ENCODE results near the gene ALCAM. TPM values are rescaled to one million over a fixed set of nuclear protein-coding genes. Genes with fewer than 3 reads are reported as not detected.

The ALCAM gene
- total RNA-seq, 1 donor: 139 TPM

DNA sequence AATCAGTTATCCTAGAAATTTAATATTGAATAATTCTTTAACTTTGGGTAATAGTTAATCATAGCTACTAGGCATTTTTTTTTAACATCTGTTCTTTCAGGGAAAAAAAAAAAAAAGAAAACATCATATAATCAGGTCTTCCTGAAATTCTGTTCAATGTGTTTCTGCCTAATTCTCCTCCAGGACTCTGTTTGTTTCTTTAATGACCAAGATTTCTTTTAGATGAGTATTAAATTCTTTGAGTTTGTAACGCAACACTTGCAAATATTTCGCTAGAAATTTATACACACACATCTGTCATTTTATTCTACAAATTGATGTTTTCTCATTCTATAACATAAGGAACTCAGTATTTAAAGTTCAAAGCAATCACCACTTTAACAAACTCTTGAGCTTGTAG, 56.7 kb downstream of the ALCAM start:
- no peak overlapping the region for H3K4me3 ChIP-seq (ENCODE audit: low read depth, low read length)
- no peak for DNase-seq (ENCODE audit: low read depth)
- TF ChIP-seq, protein P1, sequence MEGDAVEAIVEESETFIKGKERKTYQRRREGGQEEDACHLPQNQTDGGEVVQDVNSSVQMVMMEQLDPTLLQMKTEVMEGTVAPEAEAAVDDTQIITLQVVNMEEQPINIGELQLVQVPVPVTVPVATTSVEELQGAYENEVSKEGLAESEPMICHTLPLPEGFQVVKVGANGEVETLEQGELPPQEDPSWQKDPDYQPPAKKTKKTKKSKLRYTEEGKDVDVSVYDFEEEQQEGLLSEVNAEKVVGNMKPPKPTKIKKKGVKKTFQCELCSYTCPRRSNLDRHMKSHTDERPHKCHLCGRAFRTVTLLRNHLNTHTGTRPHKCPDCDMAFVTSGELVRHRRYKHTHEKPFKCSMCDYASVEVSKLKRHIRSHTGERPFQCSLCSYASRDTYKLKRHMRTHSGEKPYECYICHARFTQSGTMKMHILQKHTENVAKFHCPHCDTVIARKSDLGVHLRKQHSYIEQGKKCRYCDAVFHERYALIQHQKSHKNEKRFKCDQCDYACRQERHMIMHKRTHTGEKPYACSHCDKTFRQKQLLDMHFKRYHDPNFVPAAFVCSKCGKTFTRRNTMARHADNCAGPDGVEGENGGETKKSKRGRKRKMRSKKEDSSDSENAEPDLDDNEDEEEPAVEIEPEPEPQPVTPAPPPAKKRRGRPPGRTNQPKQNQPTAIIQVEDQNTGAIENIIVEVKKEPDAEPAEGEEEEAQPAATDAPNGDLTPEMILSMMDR (IDR thresholded peaks at IDR 0.05; ENCODE audit: insufficient read depth, low read depth, low read length): no peak

DNA sequence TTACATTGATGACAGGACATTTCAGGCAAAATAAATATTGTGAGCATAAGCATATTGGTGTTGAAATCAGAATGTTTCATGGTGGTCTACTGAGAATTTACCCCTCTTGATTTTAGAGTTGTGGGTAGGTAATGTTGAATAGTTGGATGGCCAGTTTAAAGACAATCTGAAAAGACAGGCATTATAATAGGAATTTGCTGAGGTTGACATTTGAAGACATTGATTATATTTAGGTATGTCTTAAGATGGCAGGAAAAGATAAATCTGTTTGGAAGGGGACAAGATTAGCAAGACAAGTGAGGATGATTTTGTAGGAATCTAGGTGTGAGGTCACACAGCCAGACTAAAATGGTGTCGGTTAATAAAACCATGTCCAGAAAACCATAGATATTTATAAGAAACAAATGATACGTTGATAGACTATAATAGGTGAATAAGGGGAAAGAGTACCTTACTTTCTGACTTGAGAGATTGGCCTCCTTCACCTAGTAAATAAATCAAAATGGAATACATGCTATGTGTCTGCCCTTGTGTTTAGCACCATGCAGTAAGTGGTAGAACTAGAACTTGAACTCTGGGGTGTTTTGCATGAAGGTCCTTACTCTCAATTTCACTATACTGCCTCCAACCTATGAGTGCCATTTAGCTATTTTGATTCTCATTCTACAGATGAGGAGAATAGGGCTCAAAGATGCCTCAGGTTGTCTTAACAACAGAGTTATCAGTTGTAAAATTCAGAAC, 57.9 kb downstream of the ALCAM start:
- DNase-seq (ENCODE audit: low read depth): no peak
- TF ChIP-seq, protein P1 (IDR thresholded peaks at IDR 0.05; ENCODE audit: insufficient read depth, low read depth, low read length): no peak
- H3K4me3 ChIP-seq (ENCODE audit: low read depth, low read length): no peak overlapping the region

GRCh38 chr3:105425153-105425502, 58.4 kb downstream of the ALCAM start:
- TF ChIP-seq, protein P1 (IDR thresholded peaks at IDR 0.05; ENCODE audit: insufficient read depth, low read depth, low read length): no peak
- H3K4me3 ChIP-seq (ENCODE audit: low read depth, low read length): no peak overlapping the region
- no peak for DNase-seq (ENCODE audit: low read depth)

DNA sequence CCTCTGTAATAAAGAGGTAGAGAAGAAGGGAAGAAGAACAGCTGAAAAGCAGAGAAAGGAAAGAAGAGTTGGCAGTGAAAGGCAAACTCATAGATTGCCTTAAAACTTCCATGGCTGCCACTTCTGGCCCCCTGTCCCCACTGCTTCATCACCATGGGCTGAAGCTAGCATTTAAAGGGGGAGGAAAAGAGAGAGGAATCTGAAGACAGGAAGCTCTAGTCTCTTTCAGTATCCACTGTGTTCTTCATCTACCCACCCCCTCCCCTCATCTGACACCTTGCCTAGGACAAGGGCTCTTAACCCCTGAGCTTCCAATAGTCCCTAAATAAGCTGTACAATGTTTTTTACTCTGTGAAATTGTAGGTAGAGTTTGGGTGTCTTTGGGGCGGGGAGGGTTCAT, 60.6 kb downstream of the ALCAM start:
- no peak overlapping the region for H3K4me3 ChIP-seq (ENCODE audit: low read depth, low read length)
- TF ChIP-seq, protein P1 (IDR thresholded peaks at IDR 0.05; ENCODE audit: insufficient read depth, low read depth, low read length): no peak
- DNase-seq (ENCODE audit: low read depth): no peak

DNA sequence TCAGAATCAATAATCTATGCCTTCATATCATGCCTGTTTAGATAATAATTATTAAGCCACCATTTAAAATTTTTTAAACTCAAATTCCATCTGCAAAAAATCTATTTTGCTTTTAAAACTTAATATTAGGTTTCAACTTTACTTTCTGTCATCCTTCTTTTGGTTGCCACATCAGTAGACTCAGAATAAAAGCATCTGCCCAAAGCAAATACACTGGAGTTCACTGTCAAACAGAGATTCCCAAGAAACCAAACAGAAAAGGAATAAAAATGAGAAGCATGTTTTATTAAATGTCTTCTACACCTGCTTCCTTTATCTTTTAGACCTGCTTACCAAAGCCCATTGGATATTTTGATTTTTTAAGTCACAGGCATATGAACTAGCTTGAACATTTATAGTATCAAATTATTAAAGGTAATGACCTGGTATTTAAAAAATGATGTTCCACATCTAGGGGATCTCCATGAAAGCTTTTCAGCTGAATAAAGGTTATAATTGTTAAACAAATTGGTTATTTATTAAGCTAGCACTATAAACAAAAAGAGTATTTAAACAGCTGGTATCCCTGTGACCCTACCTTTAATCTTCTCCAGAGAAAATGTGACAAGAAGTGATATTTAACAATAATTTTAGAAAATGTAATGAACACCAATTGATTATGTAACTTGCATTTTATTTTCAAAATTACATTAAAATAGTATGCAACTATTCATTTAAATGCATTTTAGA, 62.5 kb downstream of the ALCAM start:
- DNase-seq (ENCODE audit: low read depth): no peak
- TF ChIP-seq, protein P1 (IDR thresholded peaks at IDR 0.05; ENCODE audit: insufficient read depth, low read depth, low read length): no peak
- no peak overlapping the region for H3K4me3 ChIP-seq (ENCODE audit: low read depth, low read length)

DNA sequence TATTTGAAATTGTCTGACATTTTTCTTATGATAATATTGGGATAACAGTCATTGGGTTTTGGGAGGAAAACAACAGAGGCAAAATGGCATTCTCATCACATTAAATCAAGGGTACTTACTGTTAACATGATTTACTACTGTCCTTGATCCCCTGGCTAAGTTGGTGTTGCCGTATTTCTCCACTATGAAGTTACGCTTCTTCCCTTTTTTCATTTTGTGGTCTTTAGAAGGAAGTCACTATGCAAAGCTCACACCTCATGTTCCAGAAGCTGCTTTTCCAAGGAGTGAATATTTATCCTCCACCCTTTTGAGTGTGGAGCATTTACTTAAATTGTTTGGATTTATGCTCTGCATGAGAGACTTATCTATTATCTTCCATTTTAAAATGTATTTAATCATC, 63.7 kb downstream of the ALCAM start:
- H3K4me3 ChIP-seq (ENCODE audit: low read depth, low read length): no peak overlapping the region
- DNase-seq (ENCODE audit: low read depth): no peak
- TF ChIP-seq, protein P1 (IDR thresholded peaks at IDR 0.05; ENCODE audit: insufficient read depth, low read depth, low read length): no peak
